Measurements from ENCODE around the gene UCHL5.

Gene UCHL5

DNA sequence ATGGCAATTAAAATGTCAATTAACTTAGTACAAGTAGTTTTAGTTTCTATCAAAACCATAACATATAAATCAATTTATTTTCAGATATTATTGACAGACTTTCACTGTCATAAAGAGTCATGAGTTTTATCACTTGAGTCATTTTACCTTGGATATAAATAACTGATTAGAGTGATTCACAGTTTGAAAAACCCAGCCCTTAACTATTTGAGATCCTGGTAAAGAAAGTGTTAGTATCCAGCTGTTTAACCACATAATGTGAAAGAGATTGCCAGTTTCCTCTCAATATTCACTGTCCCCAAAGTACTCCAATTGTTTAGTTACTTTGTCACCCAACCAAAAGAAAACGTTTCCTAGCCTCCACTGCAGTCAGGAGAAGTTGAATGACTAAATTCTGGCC lies 91.3 kb downstream of the UCHL5 start:
- DNase-seq (ENCODE audit: low read depth, low spot score) = no peak

GRCh38 chr1:192967211-192967877 lies 91.8 kb downstream of the UCHL5 start:
- no peak for DNase-seq (ENCODE audit: low read depth, low spot score)

DNA sequence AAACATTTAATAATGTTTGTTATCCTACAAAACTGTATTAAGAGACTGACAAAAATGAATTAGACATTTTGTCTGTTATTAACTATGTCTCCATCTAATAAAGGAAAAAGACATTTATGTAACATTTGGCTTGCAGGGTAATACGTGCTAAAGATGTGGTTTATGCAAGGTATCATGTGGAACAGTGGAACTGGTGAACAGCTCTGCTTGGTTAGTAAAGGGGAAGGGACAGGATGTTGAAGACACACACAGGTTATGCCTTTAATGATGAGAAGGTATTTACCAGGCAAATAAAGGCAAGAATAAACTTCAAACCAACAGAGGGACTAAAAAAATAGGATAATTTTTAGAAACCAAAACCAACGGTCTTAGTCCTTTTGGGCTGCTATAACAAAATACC lies 93.1 kb downstream of the UCHL5 start:
- DNase-seq (ENCODE audit: low read depth, low spot score) = no peak

DNA sequence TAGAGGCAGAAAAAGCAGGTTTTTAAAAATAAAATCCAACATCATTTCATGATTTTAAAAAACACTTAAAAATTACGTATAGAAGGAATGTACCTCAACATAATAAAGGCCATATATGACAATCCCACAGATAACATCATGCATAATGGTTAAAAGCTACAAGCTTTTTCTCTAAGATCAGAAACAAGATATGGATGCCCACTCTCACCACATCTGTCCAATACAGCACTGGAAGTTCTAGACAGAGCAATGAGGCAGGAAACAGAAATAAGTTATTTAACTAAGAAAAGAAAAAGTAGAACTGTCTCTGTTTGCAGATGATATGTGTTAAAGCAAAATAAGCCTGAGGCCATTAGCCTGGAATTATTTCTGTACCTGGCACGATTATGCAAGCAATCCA lies 96.3 kb downstream of the UCHL5 start:
- no peak for DNase-seq (ENCODE audit: low read depth, low spot score)

Data from brain pericyte (primary cell).